Calu3 (cell line): ENCODE results near the gene TNNI3. TPM values are rescaled to one million over a fixed set of nuclear protein-coding genes. Genes with fewer than 3 reads are reported as not detected.

ENCODE experiments used
- BruUV-seq: library from RNA; stranded (reverse); fragments of 400-500 nt; replicated peaks from 2 replicates; lab custom pipeline; 2021; lab: Mats Ljungman, UMichigan
- CTCF ChIA-PET: fragments of 300-600 bp; sonication (Branson Sonifier 250); formaldehyde crosslinking; loops from one replicate; lab custom pipeline; 2022; ENCODE audit warnings: antibody characterized with exemption; lab: Charles Lee
- DNase-seq: peaks from one replicate; pipeline ENCODE4 v3.0.0; 2022
- H3K27ac Mint-ChIP-seq: one replicate; pipeline ENCODE4 v1.8.0; 2022; ENCODE audit warnings: mixed read lengths; ENCODE audit not compliant: unreplicated experiment
- H3K27me3 Mint-ChIP-seq: one replicate; pipeline ENCODE4 v1.8.0; 2022; ENCODE audit warnings: mixed read lengths; ENCODE audit not compliant: unreplicated experiment
- H3K36me3 Mint-ChIP-seq: one replicate; pipeline ENCODE4 v1.8.0; 2022; ENCODE audit warnings: mild to moderate bottlenecking, moderate library complexity, mixed read lengths; ENCODE audit not compliant: insufficient read depth, unreplicated experiment
- H3K4me1 Mint-ChIP-seq: one replicate; pipeline ENCODE4 v1.8.0; 2022; ENCODE audit warnings: mild to moderate bottlenecking, low read depth, mixed read lengths; ENCODE audit not compliant: unreplicated experiment
- H3K4me3 Mint-ChIP-seq: one replicate; pipeline ENCODE4 v1.8.0; 2022; ENCODE audit warnings: mild to moderate bottlenecking, low read depth, moderate library complexity, mixed read lengths; ENCODE audit not compliant: unreplicated experiment
- H3K9me3 Mint-ChIP-seq: one replicate; pipeline ENCODE4 v1.8.0; 2022; ENCODE audit warnings: low read depth, mixed read lengths; ENCODE audit not compliant: unreplicated experiment
- intact Hi-C: fragments of 100-400 bp; cut with micrococcal nuclease; formaldehyde crosslinking; loops from one replicate; pipeline ENCODE4 v1.10.0; 2022; ENCODE audit not compliant: unreplicated experiment
- total RNA-seq: library from RNA; stranded (reverse); gene quantifications from 2 replicates; pipeline ENCODE4 v1.2.3, GENCODE V29; 2022
- TF ChIP-seq, protein P1 (sequence below): fragments of 200-600 bp; IDR thresholded peaks from one replicate; pipeline ENCODE4 v1.8.0; 2022; ENCODE audit warnings: antibody characterized with exemption; ENCODE audit not compliant: unreplicated experiment

TNNI3 gene
- total RNA-seq, 1 experiment from 2014 or later = 1.3 TPM

DNA sequence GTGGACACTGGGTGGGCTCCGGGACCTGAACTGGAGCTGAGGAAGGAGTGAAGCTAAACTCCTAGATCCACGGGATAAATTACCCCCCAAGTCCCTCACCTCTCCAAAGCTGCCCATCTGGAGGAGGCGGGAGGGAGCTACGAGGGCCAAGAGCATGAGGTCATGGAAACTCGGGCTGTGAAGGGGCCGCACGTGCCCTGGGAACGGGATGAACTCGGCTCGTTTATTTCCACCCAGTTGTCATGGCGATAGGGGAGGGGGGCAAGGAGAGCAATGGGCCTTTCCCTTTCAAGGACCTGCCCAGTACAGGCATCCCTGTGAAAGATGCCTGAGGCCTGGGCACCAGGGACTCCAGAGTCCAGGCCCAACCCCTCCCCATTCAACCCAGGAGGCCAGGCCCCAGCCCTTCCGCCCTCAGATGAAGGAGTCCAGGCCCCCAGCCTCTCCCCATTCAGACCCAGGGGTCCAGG is 43.9 kb downstream of the TNNI3 start:
- Mint-ChIP-seq H3K27me3 (no peaks in the 10 kb centered on the region), H3K27ac (no peak overlapping the region), H3K36me3 (peaks cover 33% of the 10 kb centered on the region), H3K9me3 (no peaks in the 10 kb centered on the region), H3K4me3 (no peak overlapping the region), H3K4me1 (peaks cover 22% of the 10 kb centered on the region)
- BruUV-seq = no TSS peak
- intact Hi-C loops = no loop called here
- no peak for DNase-seq
- CTCF ChIA-PET = interaction anchor here (0.5 kb wide), 1 partner anchor 45 kb away, joined by 3 read pairs; no protein-coding TSS in a partner anchor
- TF ChIP-seq, protein P1, sequence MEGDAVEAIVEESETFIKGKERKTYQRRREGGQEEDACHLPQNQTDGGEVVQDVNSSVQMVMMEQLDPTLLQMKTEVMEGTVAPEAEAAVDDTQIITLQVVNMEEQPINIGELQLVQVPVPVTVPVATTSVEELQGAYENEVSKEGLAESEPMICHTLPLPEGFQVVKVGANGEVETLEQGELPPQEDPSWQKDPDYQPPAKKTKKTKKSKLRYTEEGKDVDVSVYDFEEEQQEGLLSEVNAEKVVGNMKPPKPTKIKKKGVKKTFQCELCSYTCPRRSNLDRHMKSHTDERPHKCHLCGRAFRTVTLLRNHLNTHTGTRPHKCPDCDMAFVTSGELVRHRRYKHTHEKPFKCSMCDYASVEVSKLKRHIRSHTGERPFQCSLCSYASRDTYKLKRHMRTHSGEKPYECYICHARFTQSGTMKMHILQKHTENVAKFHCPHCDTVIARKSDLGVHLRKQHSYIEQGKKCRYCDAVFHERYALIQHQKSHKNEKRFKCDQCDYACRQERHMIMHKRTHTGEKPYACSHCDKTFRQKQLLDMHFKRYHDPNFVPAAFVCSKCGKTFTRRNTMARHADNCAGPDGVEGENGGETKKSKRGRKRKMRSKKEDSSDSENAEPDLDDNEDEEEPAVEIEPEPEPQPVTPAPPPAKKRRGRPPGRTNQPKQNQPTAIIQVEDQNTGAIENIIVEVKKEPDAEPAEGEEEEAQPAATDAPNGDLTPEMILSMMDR = no peak

DNA sequence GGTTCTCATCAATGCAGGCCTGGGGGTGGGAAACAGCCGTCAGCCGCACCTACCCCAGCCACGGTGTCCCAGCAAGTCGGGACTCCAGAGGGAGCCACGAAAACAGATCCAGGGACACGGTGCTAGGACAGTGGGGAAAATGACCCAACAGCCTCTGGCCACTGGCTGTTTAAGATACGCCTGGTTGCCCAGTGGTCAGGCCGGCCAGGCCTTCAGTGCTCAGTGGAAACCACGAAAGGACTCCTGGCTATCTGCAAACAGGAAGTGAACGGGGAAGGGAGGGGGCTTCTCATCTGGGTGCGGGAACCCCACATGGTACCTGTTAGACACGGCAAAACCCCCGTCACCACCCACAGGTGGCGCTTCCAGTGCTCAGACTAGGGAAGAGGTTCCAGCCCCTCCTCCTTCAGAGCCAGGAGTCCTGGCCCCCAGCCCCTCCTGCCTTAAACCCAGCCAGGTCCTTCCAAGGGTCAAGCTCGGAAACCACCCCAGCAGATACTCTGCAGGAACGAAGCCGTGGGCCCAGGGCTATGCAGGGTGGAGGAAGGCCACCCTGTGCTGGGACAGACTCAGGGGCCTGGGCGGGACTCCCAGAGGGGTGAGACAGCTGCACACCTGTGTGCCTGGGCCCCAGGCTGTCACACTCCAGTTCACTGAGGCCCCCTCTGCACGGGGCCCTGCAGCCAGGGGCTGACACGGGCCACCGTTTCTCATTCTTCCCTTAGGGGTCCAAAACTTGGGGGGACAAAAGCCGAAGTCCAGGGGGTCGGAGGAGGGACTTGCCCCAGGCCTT is 44.6 kb downstream of the TNNI3 start:
- H3K27me3 Mint-ChIP-seq = no peaks in the 10 kb centered on the region
- no peak for DNase-seq
- no peak overlapping the region for H3K4me3 Mint-ChIP-seq
- H3K27ac Mint-ChIP-seq = no peak overlapping the region
- H3K4me1 Mint-ChIP-seq = peaks cover 22% of the 10 kb centered on the region
- TF ChIP-seq, protein P1 = no peak
- H3K9me3 Mint-ChIP-seq = no peaks in the 10 kb centered on the region
- BruUV-seq = no TSS peak
- intact Hi-C loops = no loop called here
- peaks cover 31% of the 10 kb centered on the region for H3K36me3 Mint-ChIP-seq
- CTCF ChIA-PET = interaction anchor here (0.8 kb wide), 1 partner anchor 364 kb away, joined by 5 read pairs; the partner anchor contains the start of gene ZNF628

DNA sequence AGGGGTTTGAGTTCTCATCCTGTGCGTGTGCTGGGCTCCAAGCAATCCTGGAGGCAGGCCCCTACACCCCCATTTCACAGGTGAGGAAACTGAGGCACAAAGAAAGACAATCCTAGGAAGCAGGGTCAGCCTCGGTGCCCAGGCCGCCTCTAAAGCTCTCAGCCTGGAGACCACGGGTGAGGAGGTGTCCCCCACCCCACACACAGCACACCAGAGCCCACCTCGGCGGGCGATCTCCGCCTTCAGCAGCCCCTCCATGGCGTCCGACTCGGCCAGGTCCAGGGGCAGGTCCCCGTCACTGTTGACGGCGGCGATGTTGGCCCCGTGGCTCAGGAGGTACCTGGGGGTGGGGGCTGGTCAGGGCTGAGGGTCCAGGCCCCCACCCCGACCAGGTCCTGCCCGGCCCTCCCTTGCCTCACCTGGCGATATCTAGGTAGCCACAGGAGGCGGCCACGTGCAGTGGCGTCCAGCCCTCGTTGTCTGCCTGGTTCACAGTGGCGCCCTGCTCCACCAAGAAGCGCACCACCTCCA is 45.2 kb downstream of the TNNI3 start:
- no peak for DNase-seq
- intact Hi-C loops = no loop called here
- H3K27ac Mint-ChIP-seq = no peak overlapping the region
- TF ChIP-seq, protein P1 = no peak
- H3K4me1 Mint-ChIP-seq = peaks cover 22% of the 10 kb centered on the region
- H3K36me3 Mint-ChIP-seq = peaks cover 24% of the 10 kb centered on the region
- no peak overlapping the region for H3K4me3 Mint-ChIP-seq
- no peaks in the 10 kb centered on the region for H3K9me3 Mint-ChIP-seq
- BruUV-seq = no TSS peak
- CTCF ChIA-PET = interaction anchor here (0.8 kb wide), 1 partner anchor 364 kb away, joined by 5 read pairs; the partner anchor contains the start of gene ZNF628
- H3K27me3 Mint-ChIP-seq = no peaks in the 10 kb centered on the region

DNA sequence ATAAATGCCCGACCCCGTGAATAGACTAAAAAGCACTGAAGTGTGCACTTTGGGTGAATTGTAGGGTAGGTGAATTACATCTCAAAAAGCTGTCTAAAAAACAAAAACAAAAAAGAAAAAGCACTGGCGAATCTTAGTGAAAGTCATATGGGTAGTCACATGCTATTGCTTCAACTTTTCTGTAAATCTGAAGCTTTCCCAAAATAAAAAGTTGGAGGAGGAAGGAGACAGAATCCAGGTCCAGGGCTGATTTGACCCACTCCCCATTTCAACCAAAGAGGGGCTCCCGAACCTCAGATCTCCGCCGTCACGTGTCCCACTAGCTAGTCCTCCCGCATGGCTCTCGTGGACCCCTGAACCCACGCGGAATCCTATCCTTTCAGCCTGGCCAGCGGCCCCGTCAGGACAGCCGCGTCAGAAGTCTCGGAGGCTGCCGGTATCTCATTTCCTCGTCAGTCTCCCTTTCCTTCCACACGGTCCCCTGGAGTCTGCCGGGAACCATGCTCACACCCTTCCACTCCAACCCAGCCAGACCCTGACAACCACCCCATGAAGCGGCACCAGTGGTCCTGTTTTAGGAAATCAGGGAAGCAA is 46.2 kb downstream of the TNNI3 start:
- no peaks in the 10 kb centered on the region for H3K27me3 Mint-ChIP-seq
- H3K27ac Mint-ChIP-seq = no peak overlapping the region
- intact Hi-C loops = no loop called here
- CTCF ChIA-PET = no interaction called here
- no TSS peak for BruUV-seq
- H3K9me3 Mint-ChIP-seq = no peaks in the 10 kb centered on the region
- H3K36me3 Mint-ChIP-seq = peaks cover 15% of the 10 kb centered on the region
- TF ChIP-seq, protein P1 = no peak
- no peak for DNase-seq
- H3K4me1 Mint-ChIP-seq = peaks cover 19% of the 10 kb centered on the region
- no peak overlapping the region for H3K4me3 Mint-ChIP-seq
